Measurements from ENCODE around the gene SERPINE1.
A peak's percentile ranks its signal among the peaks of the same experiment; 100 is the strongest.
"Not testable (repeated sequence)": the region's sequence is repeated elsewhere in the genome, so short reads cannot be mapped to it uniquely, and the experiment has no call there.

SERPINE1 gene

GRCh38 chr7:101125989-101126650 is 784 bp upstream of the SERPINE1 start:
- peak; percentile 65 for DNase-seq

- DNase-seq: no peak
Observed at GRCh38 chr7:101127460-101128039, 646 bp downstream of the SERPINE1 start.

- DNase-seq: peak; percentile 41
Observed at GRCh38 chr7:101128040-101128834, 1.3 kb downstream of the SERPINE1 start.

GRCh38 chr7:101129603-101130117 is 2.8 kb downstream of the SERPINE1 start:
- no peak for DNase-seq

GRCh38 chr7:101132626-101133600 is 6.0 kb downstream of the SERPINE1 start:
- DNase-seq: not testable (repeated sequence)

- peak; percentile 39 for DNase-seq
Observed at GRCh38 chr7:101133621-101134398, 6.9 kb downstream of the SERPINE1 start.

GRCh38 chr7:101134399-101134980 is 7.6 kb downstream of the SERPINE1 start:
- peak; percentile 45 for DNase-seq

GRCh38 chr7:101137651-101138212 is 10.8 kb downstream of the SERPINE1 start:
- no peak for DNase-seq

GRCh38 chr7:101138213-101138870 is 11.4 kb downstream of the SERPINE1 start:
- peak; percentile 96 for DNase-seq

- DNase-seq: no peak
Observed at GRCh38 chr7:101140339-101140699, 13.4 kb downstream of the SERPINE1 start.

- DNase-seq: no peak
Observed at GRCh38 chr7:101140746-101141382, 14.0 kb downstream of the SERPINE1 start.

- no peak for DNase-seq
Observed at GRCh38 chr7:101151908-101152651, 25.2 kb downstream of the SERPINE1 start.

GRCh38 chr7:101153969-101154692 is 27.2 kb downstream of the SERPINE1 start, which contains the start of gene AP1S1:
TSS of gene AP1S1 (plus strand) at chr7:101154476. CDS start at chr7:101154515, 39 bp downstream.
- peak; percentile 86 for DNase-seq

GRCh38 chr7:101154693-101155102 is 27.8 kb downstream of the SERPINE1 start:
- no peak for DNase-seq

GRCh38 chr7:101155303-101155702 is 28.4 kb downstream of the SERPINE1 start:
- no peak for DNase-seq

- DNase-seq: no peak
Observed at GRCh38 chr7:101156277-101156676, 29.4 kb downstream of the SERPINE1 start.

GRCh38 chr7:101156866-101157589 is 30.1 kb downstream of the SERPINE1 start:
- no peak for DNase-seq
